Stimulated activated naive CD8-positive, alpha-beta T cell treated with anti-CD3 and anti-CD28 coated beads, Interleukin-15, Interleukin-2, amounts not matched to agents 100 U/mL and 50 U/mL, for 24 hours (primary cell): ENCODE data around the gene DCXR.

Experiments used
- ATAC-seq: fragments of 150-1000 bp; cut with Tn5 transposase; one replicate; pipeline ENCODE4 v1.10.0; 2021
- DNase-seq: peaks from one replicate; pipeline ENCODE4 v3.0.0; 2021

The DCXR gene

GRCh38 chr17:82072827-82073226, 35.3 kb upstream of the DCXR start:
- no peak for DNase-seq
- ATAC-seq: no peak

DNA sequence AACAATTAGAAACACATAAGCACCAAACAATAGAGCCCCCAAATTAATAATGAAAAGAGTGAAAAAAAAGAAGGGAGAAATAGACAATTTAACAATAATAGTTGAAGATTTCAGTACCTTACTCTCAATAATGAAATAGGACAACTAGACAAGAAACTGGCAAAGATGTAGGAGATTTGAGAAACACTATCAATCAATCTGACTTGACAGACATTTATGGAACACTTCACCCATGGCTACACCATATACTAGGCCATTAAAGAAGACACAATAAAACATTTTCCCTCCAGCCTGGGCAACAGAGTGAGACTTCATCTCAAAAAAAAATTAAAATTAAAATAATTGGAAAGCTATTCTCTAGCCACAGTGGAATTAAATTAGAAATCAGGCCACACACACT, 33.1 kb upstream of the DCXR start:
- no peak for ATAC-seq
- no peak for DNase-seq

- ATAC-seq (peak; percentile 82), DNase-seq (peak; percentile 84)
Observed at GRCh38 chr17:82065638-82066303, 28.3 kb upstream of the DCXR start, which contains the start of gene DUS1L. Gene DUS1L (minus strand): TSS chr17:82065804. CDS start chr17:82065059, 745 bp downstream.

DNA sequence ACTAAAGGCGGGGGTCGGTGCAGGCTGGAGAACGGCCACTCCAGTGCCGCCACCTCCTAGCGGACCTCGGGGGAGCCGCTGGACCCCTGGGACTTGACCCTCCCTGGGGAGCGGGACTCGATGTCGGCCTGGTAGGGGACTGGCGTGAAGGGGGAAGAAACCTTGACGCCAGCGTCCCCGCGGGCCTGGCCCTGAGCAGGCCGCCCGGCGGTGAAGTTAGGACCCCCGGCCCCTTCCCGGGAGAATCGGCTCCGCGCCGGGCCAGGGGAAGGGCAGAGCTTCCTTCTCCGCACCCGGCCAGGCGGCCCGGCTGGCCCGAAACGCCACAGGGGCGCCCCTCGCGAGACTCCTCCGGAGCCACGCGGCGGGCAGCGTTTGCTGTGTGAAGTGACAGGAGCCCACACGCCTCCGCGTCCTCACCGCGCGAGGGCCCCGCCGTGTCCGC, 27.7 kb upstream of the DCXR start:
- peak; percentile 35 for ATAC-seq
- DNase-seq: peak; percentile 37

DNA sequence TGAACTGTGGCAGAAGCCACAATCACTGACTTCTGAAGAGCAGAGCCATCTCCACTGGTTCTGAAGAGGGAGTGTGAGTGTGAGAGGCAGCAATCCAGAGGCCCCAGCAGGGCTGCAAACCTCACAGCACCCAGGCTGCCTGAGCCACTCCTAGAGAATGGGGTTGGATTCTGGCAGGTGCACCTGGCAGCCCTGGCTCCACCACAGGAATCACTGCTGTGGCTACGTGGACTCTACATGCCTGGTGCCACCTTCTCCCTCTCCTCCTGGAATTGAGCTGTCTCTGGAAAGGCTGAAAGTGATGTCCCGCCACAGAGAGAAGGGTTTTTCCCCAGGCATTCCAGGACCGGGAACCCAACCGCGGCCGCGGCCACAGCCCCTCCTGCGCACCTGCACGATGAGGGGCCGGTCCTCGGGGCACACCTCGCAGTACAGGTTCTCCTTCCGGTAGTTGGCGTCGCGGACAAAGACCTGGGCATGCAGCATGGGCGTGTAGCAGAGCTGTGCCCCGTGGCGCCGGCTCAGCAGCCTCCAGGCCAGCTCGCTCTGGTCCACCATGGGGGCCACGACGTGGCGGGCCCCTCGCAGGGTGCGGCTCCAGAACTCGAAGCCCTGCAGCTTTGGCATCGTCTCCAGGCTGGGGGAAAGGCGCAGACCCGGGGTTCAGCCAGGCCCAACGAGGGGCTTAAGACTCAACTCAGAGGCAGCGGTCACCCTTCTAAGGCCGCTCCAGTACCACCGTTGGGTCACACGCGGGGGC, 27.1 kb upstream of the DCXR start:
- no peak for ATAC-seq
- DNase-seq: no peak

GRCh38 chr17:82063424-82064415, 26.2 kb upstream of the DCXR start:
- ATAC-seq: no peak
- DNase-seq: no peak

- DNase-seq (no peak), ATAC-seq (no peak)
Observed at GRCh38 chr17:82062984-82063368, 25.5 kb upstream of the DCXR start.

- no peak for ATAC-seq
- no peak for DNase-seq
Observed at GRCh38 chr17:82062076-82062983, 24.8 kb upstream of the DCXR start.

- DNase-seq (no peak), ATAC-seq (no peak)
Observed at GRCh38 chr17:82061047-82061925, 23.8 kb upstream of the DCXR start.

GRCh38 chr17:82060614-82061013, 23.1 kb upstream of the DCXR start:
- DNase-seq (no peak), ATAC-seq (no peak)

GRCh38 chr17:82060001-82060380, 22.5 kb upstream of the DCXR start:
- DNase-seq: no peak
- no peak for ATAC-seq

GRCh38 chr17:82059272-82060000, 21.9 kb upstream of the DCXR start:
- no peak for DNase-seq
- no peak for ATAC-seq

GRCh38 chr17:82058855-82059249, 21.4 kb upstream of the DCXR start:
- DNase-seq: no peak
- ATAC-seq: no peak

- DNase-seq (no peak), ATAC-seq (no peak)
Observed at GRCh38 chr17:82058230-82058854, 20.8 kb upstream of the DCXR start.

- ATAC-seq (no peak), DNase-seq (no peak)
Observed at GRCh38 chr17:82056729-82057621, 19.5 kb upstream of the DCXR start.

- ATAC-seq: no peak
- no peak for DNase-seq
Observed at GRCh38 chr17:82055965-82056728, 18.6 kb upstream of the DCXR start.
